Measurements from ENCODE around the gene NIF3L1. TPM values are rescaled to one million over a fixed set of nuclear protein-coding genes. Genes with fewer than 3 reads are reported as not detected.

NIF3L1 gene
- total and polyA plus RNA-seq, 2 of the 8 experiments (the other 6 are each of a cell fraction or from before 2014, with no cell fraction given) = 63.4 to 126 TPM

DNA sequence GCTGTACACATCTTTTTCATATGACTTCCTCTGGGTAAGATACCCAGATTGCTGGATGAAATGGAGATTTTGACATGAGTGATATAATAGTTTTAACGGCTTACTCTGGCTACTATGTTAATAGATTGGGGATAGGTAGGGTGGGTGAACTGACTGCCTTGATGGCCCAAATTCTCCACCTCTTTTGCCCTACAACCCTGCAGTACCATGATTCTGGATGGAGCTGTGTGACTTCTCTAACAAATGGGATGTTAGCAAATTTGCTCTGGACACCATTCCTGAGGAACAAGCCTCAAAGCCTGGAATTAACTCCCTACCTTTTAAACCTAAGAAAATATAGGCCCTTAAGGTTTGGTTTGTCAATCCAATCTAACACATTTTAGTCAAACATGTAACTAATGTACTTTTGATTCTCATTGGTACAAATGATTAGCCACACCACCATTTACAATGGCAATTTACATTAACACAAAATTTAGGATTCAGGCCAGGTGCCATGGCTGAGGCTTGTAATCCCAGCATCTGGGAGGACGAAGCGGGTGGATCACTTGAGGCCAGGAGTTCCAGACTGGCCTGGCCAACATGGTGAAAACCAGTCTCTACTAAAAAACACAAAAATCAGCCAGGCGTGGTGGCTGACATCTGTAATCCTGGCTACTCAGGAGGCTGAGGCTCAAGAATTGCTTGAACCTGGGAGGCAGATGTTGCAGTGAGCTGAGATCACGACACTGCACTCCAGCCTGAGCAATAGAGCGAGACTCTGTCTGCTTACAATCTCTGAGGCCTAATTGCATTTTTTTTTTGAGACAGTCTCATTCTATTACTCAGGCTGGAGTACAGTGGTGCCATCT is 37.5 kb upstream of the NIF3L1 start:
- Histone ChIP-seq H3K23ac (ENCODE audit: insufficient read length) (no peak overlapping the region), H3K23me2 (ENCODE audit: low read depth, low read length) (no peaks in the 10 kb centered on the region), H2BK12ac (ENCODE audit: low read depth, low read length) (no peak overlapping the region), H2BK120ac (replicated peaks; ENCODE audit: low read depth, low read length) (no peak overlapping the region), H3K4ac (replicated peaks; ENCODE audit: insufficient read length, low read depth, low read length) (no peak overlapping the region), H4K5ac (ENCODE audit: insufficient read length, low read depth, low read length) (no peak overlapping the region), H4K91ac (replicated peaks; ENCODE audit: insufficient read length, low read length) (no peak overlapping the region), H4K8ac (ENCODE audit: extremely low read depth, insufficient read depth, low read length) (no peak overlapping the region), H3K4me2 (ENCODE audit: insufficient read depth in 1 of 2, low read depth in 2 of 2, low read length in 2 of 2) (no peak overlapping the region), H3K27me3 (replicated peaks in 1 of 4; ENCODE audit: control insufficient read depth in 3 of 4, extremely low read depth in 1 of 4, insufficient read depth in 3 of 4, low read length in 3 of 4) (no peaks in the 10 kb centered on the region), H2BK15ac (ENCODE audit: low read length) (no peak overlapping the region), H2BK5ac (ENCODE audit: low read depth, low read length) (no peak overlapping the region), H3K27ac (ENCODE audit: low read depth, low read length) (no peak overlapping the region), H3K36me3 (ENCODE audit: control insufficient read depth in 2 of 4, insufficient read depth in 4 of 4, low read length in 3 of 4) (peaks cover 17 to 58% (median 38%) of the 10 kb centered on the region in 4 experiments), H3K79me1 (ENCODE audit: low read depth, low read length) (no peaks in the 10 kb centered on the region), H2BK20ac (ENCODE audit: low read length) (no peak overlapping the region), H3K4me3 (ENCODE audit: extremely low read depth in 1 of 4, insufficient read depth in 2 of 4, low read depth in 3 of 4, low read length in 4 of 4) (no peak overlapping the region), H4K20me1 (replicated peaks in 1 of 2; ENCODE audit: control insufficient read depth in 1 of 2, insufficient read depth in 2 of 2, low read length in 2 of 2) (peaks cover 2% of the 10 kb centered on the region in 2 experiments), H3K9me3 (ENCODE audit: insufficient read depth in 2 of 2, low read depth in 1 of 2, low read length in 1 of 2) (no peaks in the 10 kb centered on the region), H3K14ac (ENCODE audit: insufficient read length) (no peak overlapping the region), H2AK5ac (ENCODE audit: low read depth, low read length) (no peak overlapping the region), H2AFZ (ENCODE audit: low read length) (no peak overlapping the region), H3K9ac (replicated peaks in 1 of 4; ENCODE audit: extremely low read depth in 1 of 4, low read depth in 3 of 4, low read length in 3 of 4) (no peak overlapping the region), H3K18ac (ENCODE audit: extremely low read depth, low read length) (no peak overlapping the region), H3K79me2 (ENCODE audit: control insufficient read depth in 1 of 2, insufficient read depth in 2 of 2, low read length in 2 of 2) (no peaks in the 10 kb centered on the region), H3K4me1 (replicated peaks in 1 of 4; ENCODE audit: control insufficient read depth in 3 of 4, insufficient read depth in 4 of 4, low read length in 3 of 4) (no peaks in the 10 kb centered on the region), H3K56ac (replicated peaks; ENCODE audit: insufficient read length, low read depth, low read length) (no peak overlapping the region)
- 88% methylated on average over 6 of the region's 6 CpGs; no CpG with 5 or more reads in 1 of the 2 experiments for WGBS, 2 experiments (ENCODE audit: extremely low coverage in 1 of 2, insufficient coverage in 1 of 2, insufficient read length in 1 of 2, insufficient replicate concordance in 2 of 2, low coverage in 1 of 2, low lambda C conversion rate in 2 of 2, missing lambda C conversion rate in 1 of 2)
- ChIA-PET POLR2A (ENCODE audit: partially characterized antibody) (interaction anchor here (0.6 to 3.2 kb wide), 3 partner anchors 24 to 30 kb away, joined by 3 to 7 read pairs (median 7); no protein-coding TSS in a partner anchor), CTCF (ENCODE audit: partially characterized antibody) (no interaction called here)
- DNase-seq (ENCODE audit: low read depth in 1 of 2, low spot score in 2 of 2) = no peak
- no peak for FAIRE-seq
- TF ChIP-seq, protein P1, sequence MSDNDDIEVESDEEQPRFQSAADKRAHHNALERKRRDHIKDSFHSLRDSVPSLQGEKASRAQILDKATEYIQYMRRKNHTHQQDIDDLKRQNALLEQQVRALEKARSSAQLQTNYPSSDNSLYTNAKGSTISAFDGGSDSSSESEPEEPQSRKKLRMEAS (IDR thresholded peaks at IDR 0.05) = no peak
- TF ChIP-seq CEBPB (IDR thresholded peaks at IDR 0.05; ENCODE audit: low read depth, low read length) = no peak
- no peak for TF ChIP-seq RNF2 (IDR thresholded peaks at IDR 0.05; ENCODE audit: borderline replicate concordance, low read depth, low read length, missing control alignments, poor library complexity, severe bottlenecking)
- no peak for TF ChIP-seq GTF2F1 (IDR thresholded peaks at IDR 0.05; ENCODE audit: borderline replicate concordance, low read depth, low read length)
- no peak for TF ChIP-seq CBX8 (IDR thresholded peaks at IDR 0.05; ENCODE audit: borderline replicate concordance, low read depth, low read length)
- TF ChIP-seq, protein P2, sequence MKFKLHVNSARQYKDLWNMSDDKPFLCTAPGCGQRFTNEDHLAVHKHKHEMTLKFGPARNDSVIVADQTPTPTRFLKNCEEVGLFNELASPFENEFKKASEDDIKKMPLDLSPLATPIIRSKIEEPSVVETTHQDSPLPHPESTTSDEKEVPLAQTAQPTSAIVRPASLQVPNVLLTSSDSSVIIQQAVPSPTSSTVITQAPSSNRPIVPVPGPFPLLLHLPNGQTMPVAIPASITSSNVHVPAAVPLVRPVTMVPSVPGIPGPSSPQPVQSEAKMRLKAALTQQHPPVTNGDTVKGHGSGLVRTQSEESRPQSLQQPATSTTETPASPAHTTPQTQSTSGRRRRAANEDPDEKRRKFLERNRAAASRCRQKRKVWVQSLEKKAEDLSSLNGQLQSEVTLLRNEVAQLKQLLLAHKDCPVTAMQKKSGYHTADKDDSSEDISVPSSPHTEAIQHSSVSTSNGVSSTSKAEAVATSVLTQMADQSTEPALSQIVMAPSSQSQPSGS (IDR thresholded peaks at IDR 0.05; ENCODE audit: low read length) = no peak
- TF ChIP-seq, protein P3, sequence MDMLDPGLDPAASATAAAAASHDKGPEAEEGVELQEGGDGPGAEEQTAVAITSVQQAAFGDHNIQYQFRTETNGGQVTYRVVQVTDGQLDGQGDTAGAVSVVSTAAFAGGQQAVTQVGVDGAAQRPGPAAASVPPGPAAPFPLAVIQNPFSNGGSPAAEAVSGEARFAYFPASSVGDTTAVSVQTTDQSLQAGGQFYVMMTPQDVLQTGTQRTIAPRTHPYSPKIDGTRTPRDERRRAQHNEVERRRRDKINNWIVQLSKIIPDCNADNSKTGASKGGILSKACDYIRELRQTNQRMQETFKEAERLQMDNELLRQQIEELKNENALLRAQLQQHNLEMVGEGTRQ (IDR thresholded peaks at IDR 0.05; ENCODE audit: low read length) = no peak
- TF ChIP-seq SIN3A (conservative IDR thresholded peaks at IDR 0.05 in 1 of 2, IDR thresholded peaks at IDR 0.05 in 1 of 2; ENCODE audit: low read depth in 1 of 2, low read length in 2 of 2) = no peak
